Choroid plexus epithelial cell (primary cell): ENCODE data around the gene RBM20.

ENCODE experiments used
- DNase-seq: peaks from one replicate; pipeline ENCODE4 v3.0.0-alpha.2; 2010; ENCODE audit warnings: low read depth
- H3K4me3 ChIP-seq: 2 replicates; pipeline ENCODE4 v1.5.1; 2011; ENCODE audit warnings: low read depth, mild to moderate bottlenecking, control low read depth, low read length, moderate library complexity
- TF ChIP-seq, protein P1 (sequence below): conservative IDR thresholded peaks from 2 replicates; pipeline ENCODE4 v1.5.1; 2011; ENCODE audit warnings: low read depth, mild to moderate bottlenecking, control low read depth, inconsistent platforms, low read length, moderate library complexity

The RBM20 gene

DNA sequence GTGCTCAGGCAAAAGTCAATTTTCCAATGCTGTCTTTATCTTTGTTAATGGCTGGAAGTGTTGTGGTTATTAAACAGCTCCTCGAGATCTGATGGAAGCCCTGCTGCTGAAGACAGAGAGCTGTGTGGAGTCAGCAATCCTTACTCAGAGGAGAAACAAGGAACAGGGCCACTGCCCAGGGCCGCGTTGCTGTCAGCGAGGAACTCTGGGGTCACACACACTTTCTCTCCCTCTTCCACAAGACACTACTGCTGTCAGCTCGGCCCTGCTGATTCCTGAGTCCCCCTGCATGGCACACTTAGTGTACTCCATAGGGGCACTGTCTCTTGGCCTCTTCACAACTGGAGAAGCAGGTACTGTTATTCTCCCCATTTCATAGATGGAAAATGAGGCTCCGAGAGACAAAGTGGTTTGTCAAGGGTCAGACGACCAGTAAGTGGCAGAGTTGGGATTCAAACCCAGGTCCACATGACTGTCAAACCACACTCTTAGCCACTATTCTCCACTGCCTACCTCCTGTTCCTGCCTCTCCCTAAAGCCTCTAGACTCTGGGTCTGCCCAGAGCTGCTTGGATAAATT lies 198.3 kb downstream of the RBM20 start:
- DNase-seq = no peak
- TF ChIP-seq, protein P1, sequence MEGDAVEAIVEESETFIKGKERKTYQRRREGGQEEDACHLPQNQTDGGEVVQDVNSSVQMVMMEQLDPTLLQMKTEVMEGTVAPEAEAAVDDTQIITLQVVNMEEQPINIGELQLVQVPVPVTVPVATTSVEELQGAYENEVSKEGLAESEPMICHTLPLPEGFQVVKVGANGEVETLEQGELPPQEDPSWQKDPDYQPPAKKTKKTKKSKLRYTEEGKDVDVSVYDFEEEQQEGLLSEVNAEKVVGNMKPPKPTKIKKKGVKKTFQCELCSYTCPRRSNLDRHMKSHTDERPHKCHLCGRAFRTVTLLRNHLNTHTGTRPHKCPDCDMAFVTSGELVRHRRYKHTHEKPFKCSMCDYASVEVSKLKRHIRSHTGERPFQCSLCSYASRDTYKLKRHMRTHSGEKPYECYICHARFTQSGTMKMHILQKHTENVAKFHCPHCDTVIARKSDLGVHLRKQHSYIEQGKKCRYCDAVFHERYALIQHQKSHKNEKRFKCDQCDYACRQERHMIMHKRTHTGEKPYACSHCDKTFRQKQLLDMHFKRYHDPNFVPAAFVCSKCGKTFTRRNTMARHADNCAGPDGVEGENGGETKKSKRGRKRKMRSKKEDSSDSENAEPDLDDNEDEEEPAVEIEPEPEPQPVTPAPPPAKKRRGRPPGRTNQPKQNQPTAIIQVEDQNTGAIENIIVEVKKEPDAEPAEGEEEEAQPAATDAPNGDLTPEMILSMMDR = no peak
- H3K4me3 ChIP-seq = no peak overlapping the region

DNA sequence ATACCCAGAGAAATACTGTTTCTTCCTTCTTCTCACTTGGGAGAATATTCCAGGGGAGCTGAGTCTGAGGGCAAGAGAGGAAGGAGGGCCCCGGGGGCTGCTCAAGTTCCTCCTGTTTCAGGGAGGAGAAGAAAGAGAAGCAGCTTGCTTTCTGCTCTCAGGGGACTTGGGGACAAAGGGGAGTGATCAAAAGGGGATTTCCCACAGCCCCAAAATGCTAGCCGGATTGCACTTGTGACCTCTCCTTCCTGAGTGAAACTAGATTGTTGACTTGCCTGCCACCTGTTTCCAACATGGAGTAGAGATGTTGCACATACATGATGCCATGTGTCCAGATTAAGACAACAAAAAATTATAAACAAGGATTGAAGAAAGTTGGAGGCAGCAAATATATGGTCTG lies 198.9 kb downstream of the RBM20 start:
- no peak for DNase-seq

DNA sequence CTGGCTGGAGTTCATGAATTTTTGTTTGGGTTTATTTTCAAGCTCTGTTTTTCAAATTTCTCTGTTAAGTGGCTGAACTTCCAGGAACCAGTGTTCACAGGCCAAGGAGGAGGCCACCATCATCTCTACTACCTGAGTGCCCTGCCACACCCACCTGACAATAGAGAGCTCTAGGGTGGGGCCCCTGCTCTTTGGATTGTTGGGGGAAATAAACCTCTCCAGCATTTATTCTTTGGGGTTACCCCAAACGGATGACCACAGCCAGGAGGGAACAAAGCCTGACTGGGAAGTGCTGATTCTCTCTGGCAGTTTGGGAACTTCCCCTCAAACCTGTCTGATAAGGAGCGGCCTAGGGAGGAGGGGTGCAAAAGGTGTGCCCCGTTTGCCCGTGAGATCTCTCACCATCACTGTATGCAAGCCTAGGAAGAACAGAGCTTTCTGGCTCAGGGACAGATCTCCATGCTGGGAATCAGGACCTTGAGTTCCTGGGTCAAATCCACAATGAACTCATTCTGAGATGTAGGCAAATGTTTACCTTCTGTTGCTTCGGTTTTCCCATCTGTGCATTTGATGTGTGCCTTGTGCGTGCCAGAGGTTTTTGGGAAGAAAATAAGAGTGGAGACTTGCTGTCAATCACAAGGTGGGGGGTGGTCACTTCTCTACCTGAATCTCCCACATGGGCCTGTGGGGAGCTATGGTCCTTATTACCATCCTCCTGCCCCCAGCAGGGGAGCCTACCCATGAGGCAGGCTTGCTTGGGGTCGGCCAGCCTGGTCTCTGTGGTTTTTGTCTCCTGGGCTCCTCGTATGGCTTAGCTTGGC lies 199.9 kb downstream of the RBM20 start:
- DNase-seq = no peak
- TF ChIP-seq, protein P1 = no peak
- no peak overlapping the region for H3K4me3 ChIP-seq

More for the DNA sequence above, 198.9 kb downstream of the RBM20 start:
- H3K4me3 ChIP-seq = no peak overlapping the region
- TF ChIP-seq, protein P1 = no peak

DNA sequence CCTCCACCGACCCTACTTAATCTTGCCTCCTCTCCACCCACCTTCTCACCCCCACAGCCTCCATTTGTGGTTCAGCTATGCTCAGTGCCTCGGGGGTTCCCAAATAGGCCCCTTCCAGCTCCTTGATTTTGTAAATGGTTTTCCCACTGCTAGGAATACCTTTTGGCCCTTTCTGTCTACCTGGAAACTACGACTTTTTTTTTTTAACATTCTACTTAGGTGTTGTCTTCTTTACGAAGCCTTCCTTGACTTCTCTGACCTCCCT lies 200.4 kb downstream of the RBM20 start:
- no peak overlapping the region for H3K4me3 ChIP-seq
- no peak for DNase-seq
- TF ChIP-seq, protein P1 = no peak

DNA sequence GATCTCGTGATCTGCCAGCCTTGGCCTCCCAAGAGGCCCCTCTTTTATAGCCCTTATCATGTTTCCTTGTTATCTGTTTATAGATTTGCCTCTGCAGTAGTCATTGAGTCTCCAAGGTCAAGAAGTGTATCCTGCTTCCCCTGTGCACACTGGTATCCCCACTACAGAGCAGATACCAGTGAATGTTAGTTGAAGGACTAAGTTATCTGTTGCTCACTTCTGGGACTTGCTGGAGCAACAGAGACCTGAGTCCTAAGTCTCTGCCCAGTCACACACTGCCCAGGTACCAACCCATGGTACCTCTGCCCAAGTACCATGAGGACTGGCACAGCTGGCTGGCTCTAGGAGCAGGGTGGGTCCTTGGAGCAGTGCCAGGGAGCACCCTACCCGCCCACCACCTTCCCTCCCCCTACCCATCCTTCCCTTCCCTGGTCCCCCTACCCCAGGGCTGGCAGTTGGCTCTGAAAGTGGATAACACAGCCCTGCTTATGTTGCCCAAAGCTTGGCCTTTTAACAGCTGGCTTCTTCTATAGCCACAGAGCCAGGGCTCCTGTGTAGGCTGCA lies 201.1 kb downstream of the RBM20 start:
- DNase-seq = no peak
- TF ChIP-seq, protein P1 = no peak
- no peak overlapping the region for H3K4me3 ChIP-seq

DNA sequence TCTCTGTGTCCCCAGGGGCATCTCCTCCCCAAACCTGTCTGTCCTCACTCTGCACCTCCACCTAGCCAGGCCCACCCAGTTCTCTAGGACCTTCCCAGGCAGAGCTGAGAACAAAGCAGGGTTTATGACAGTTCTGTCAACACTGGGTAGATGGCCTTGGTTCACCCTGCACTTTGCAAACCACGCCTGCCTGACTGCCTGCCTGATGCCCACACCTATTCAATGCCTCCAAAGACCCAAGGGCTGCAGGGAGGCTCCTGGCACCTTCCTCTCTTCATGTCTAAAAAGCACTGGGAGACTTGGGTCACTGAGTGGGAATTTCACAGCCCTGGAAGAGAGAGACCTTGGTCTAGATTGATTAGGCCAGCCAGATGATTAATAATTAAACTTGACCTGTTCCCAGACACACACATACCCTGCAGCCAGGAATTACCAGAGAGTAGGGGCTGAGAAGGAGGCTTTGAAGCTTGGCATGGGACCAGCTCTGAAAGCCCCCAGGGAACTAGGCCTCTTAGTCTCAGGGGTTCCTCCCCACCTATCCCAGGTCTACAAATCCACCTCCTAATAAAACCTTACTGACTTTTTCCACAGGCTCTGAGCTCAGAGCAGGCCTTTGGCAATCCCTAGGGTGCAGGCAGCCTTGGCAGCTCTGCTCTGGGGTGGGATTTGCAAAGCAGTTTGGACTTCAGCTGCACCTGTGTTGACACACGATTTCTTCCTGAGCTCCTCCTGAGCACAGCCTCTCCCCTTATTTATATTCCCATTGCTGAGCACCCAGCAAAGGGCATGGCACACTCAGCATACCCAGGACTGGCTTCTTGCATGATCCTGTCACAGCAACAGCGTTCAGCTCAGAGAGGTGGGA lies 201.9 kb downstream of the RBM20 start:
- no peak for DNase-seq
- TF ChIP-seq, protein P1 = no peak
- H3K4me3 ChIP-seq = no peak overlapping the region
